ENCODE results near the gene FCAMR.

FCAMR gene

GRCh38 chr1:206949641-206950040, 20.6 kb downstream of the FCAMR start:
- Histone ChIP-seq H3K4ac (ENCODE audit: low read depth, low read length) (no peak overlapping the region), H3K27me3 (ENCODE audit: insufficient read depth, low read length, poor library complexity) (no peaks in the 10 kb centered on the region), H2AK5ac (ENCODE audit: low read length) (no peak overlapping the region), H3K23ac (ENCODE audit: low read length) (no peak overlapping the region), H3K18ac (ENCODE audit: low read length) (no peak overlapping the region), H3K9ac (ENCODE audit: low read length) (no peak overlapping the region), H3K56ac (ENCODE audit: low read length) (no peak overlapping the region), H3K4me2 (ENCODE audit: low read length) (no peak overlapping the region), H3K4me3 (ENCODE audit: low read length) (no peak overlapping the region), H4K5ac (ENCODE audit: low read length) (no peak overlapping the region), H2BK120ac (ENCODE audit: low read depth, low read length) (no peak overlapping the region), H3K79me2 (ENCODE audit: control insufficient read depth, insufficient read depth, low read length) (no peaks in the 10 kb centered on the region), H3K4me1 (ENCODE audit: control insufficient read depth, low read depth, low read length) (no peaks in the 10 kb centered on the region), H2BK15ac (replicated peaks; ENCODE audit: low read depth) (no peak overlapping the region), H2BK5ac (ENCODE audit: low read length) (no peak overlapping the region), H4K8ac (ENCODE audit: low read depth, low read length) (no peak overlapping the region), H3K79me1 (ENCODE audit: low read length) (no peaks in the 10 kb centered on the region), H3K27ac (ENCODE audit: low read depth, low read length) (no peak overlapping the region), H3K36me3 (ENCODE audit: control insufficient read depth, insufficient read depth, low read length) (no peaks in the 10 kb centered on the region)
- no peak for DNase-seq
- WGBS (ENCODE audit: extremely low coverage, insufficient coverage, low lambda C conversion rate): no CpG with 5 or more reads among the region's 5 CpGs

- H3K27me3 ChIP-seq (ENCODE audit: insufficient read depth, low read length, poor library complexity): no peaks in the 10 kb centered on the region
- no peak overlapping the region for H3K23ac ChIP-seq (ENCODE audit: low read length)
- no peak overlapping the region for H4K8ac ChIP-seq (ENCODE audit: low read depth, low read length)
- no peak overlapping the region for H3K9ac ChIP-seq (ENCODE audit: low read length)
- no peak for DNase-seq
- no peak overlapping the region for H3K56ac ChIP-seq (ENCODE audit: low read length)
- no peak overlapping the region for H2BK5ac ChIP-seq (ENCODE audit: low read length)
- H3K79me2 ChIP-seq (ENCODE audit: control insufficient read depth, insufficient read depth, low read length): no peaks in the 10 kb centered on the region
- H3K4me2 ChIP-seq (ENCODE audit: low read length): no peak overlapping the region
- no peak overlapping the region for H3K27ac ChIP-seq (ENCODE audit: low read depth, low read length)
- no peaks in the 10 kb centered on the region for H3K4me1 ChIP-seq (ENCODE audit: control insufficient read depth, low read depth, low read length)
- no peak overlapping the region for H4K5ac ChIP-seq (ENCODE audit: low read length)
- H3K79me1 ChIP-seq (ENCODE audit: low read length): no peaks in the 10 kb centered on the region
- H3K36me3 ChIP-seq (ENCODE audit: control insufficient read depth, insufficient read depth, low read length): no peaks in the 10 kb centered on the region
- H2BK120ac ChIP-seq (ENCODE audit: low read depth, low read length): no peak overlapping the region
- no CpG with 5 or more reads among the region's 4 CpGs for whole genome bisulfite sequencing (ENCODE audit: extremely low coverage, insufficient coverage, low lambda C conversion rate)
- H3K18ac ChIP-seq (ENCODE audit: low read length): no peak overlapping the region
- no peak overlapping the region for H3K4me3 ChIP-seq (ENCODE audit: low read length)
- H2BK15ac ChIP-seq (replicated peaks; ENCODE audit: low read depth): no peak overlapping the region
- no peak overlapping the region for H2AK5ac ChIP-seq (ENCODE audit: low read length)
- H3K4ac ChIP-seq (ENCODE audit: low read depth, low read length): no peak overlapping the region
These were observed 21.1 kb downstream of the FCAMR start for GRCh38 chr1:206949208-206949607.

GRCh38 chr1:206947255-206947654, 23.0 kb downstream of the FCAMR start:
- Histone ChIP-seq H3K4me3 (ENCODE audit: low read length) (no peak overlapping the region), H2BK15ac (replicated peaks; ENCODE audit: low read depth) (no peak overlapping the region), H3K9ac (ENCODE audit: low read length) (no peak overlapping the region), H3K27ac (ENCODE audit: low read depth, low read length) (no peak overlapping the region), H4K8ac (ENCODE audit: low read depth, low read length) (no peak overlapping the region), H3K36me3 (ENCODE audit: control insufficient read depth, insufficient read depth, low read length) (no peaks in the 10 kb centered on the region), H3K18ac (ENCODE audit: low read length) (no peak overlapping the region), H3K79me2 (ENCODE audit: control insufficient read depth, insufficient read depth, low read length) (no peaks in the 10 kb centered on the region), H2AK5ac (ENCODE audit: low read length) (no peak overlapping the region), H3K79me1 (ENCODE audit: low read length) (no peaks in the 10 kb centered on the region), H3K4me2 (ENCODE audit: low read length) (no peak overlapping the region), H3K4ac (ENCODE audit: low read depth, low read length) (no peak overlapping the region), H2BK120ac (ENCODE audit: low read depth, low read length) (no peak overlapping the region), H3K56ac (ENCODE audit: low read length) (no peak overlapping the region), H4K5ac (ENCODE audit: low read length) (no peak overlapping the region), H3K23ac (ENCODE audit: low read length) (no peak overlapping the region), H3K4me1 (ENCODE audit: control insufficient read depth, low read depth, low read length) (no peaks in the 10 kb centered on the region), H3K27me3 (ENCODE audit: insufficient read depth, low read length, poor library complexity) (no peaks in the 10 kb centered on the region), H2BK5ac (ENCODE audit: low read length) (no peak overlapping the region)
- no CpG with 5 or more reads among the region's 3 CpGs for WGBS (ENCODE audit: extremely low coverage, insufficient coverage, low lambda C conversion rate)
- no peak for DNase-seq

GRCh38 chr1:206946261-206946660, 24.0 kb downstream of the FCAMR start, which contains the start of gene PIGR:
TSS of gene PIGR (minus strand) at chr1:206946466. CDS start at chr1:206940531, 5,935 bp downstream.
- H4K8ac ChIP-seq (ENCODE audit: low read depth, low read length): no peak within 1 kb of the TSS
- H3K4me2 ChIP-seq (ENCODE audit: low read length): no peak within 1 kb of the TSS
- no peak within 1 kb of the TSS for H3K27ac ChIP-seq (ENCODE audit: low read depth, low read length)
- no peak within 1 kb of the TSS for H2AK5ac ChIP-seq (ENCODE audit: low read length)
- no peak within 1 kb of the TSS for H3K56ac ChIP-seq (ENCODE audit: low read length)
- H4K5ac ChIP-seq (ENCODE audit: low read length): no peak within 1 kb of the TSS
- H3K18ac ChIP-seq (ENCODE audit: low read length): no peak within 1 kb of the TSS
- H2BK15ac ChIP-seq (replicated peaks; ENCODE audit: low read depth): no peak within 1 kb of the TSS
- WGBS (ENCODE audit: extremely low coverage, insufficient coverage, low lambda C conversion rate): no CpG with 5 or more reads among the region's 7 CpGs
- no peak for DNase-seq
- no peak within 1 kb of the TSS for H2BK5ac ChIP-seq (ENCODE audit: low read length)
- H3K79me2 ChIP-seq (ENCODE audit: control insufficient read depth, insufficient read depth, low read length): no peaks in the 10 kb centered on the region
- no peaks in the 10 kb centered on the region for H3K4me1 ChIP-seq (ENCODE audit: control insufficient read depth, low read depth, low read length)
- no peaks in the 10 kb centered on the region for H3K79me1 ChIP-seq (ENCODE audit: low read length)
- no peak within 1 kb of the TSS for H2BK120ac ChIP-seq (ENCODE audit: low read depth, low read length)
- no peak within 1 kb of the TSS for H3K4me3 ChIP-seq (ENCODE audit: low read length)
- no peaks in the 10 kb centered on the region for H3K36me3 ChIP-seq (ENCODE audit: control insufficient read depth, insufficient read depth, low read length)
- H3K27me3 ChIP-seq (ENCODE audit: insufficient read depth, low read length, poor library complexity): no peaks in the 10 kb centered on the region
- no peak within 1 kb of the TSS for H3K9ac ChIP-seq (ENCODE audit: low read length)
- no peak within 1 kb of the TSS for H3K4ac ChIP-seq (ENCODE audit: low read depth, low read length)
- no peak within 1 kb of the TSS for H3K23ac ChIP-seq (ENCODE audit: low read length)

GRCh38 chr1:206945779-206946178, 24.5 kb downstream of the FCAMR start:
- no peak overlapping the region for H2BK120ac ChIP-seq (ENCODE audit: low read depth, low read length)

GRCh38 chr1:206944703-206945102, 25.6 kb downstream of the FCAMR start:
- no peak overlapping the region for H3K9ac ChIP-seq (ENCODE audit: low read length)
- H2BK120ac ChIP-seq (ENCODE audit: low read depth, low read length): no peak overlapping the region
- H4K5ac ChIP-seq (ENCODE audit: low read length): no peak overlapping the region
- no peak overlapping the region for H2BK15ac ChIP-seq (replicated peaks; ENCODE audit: low read depth)
- no peak overlapping the region for H3K56ac ChIP-seq (ENCODE audit: low read length)
- no peak overlapping the region for H4K8ac ChIP-seq (ENCODE audit: low read depth, low read length)
- H3K23ac ChIP-seq (ENCODE audit: low read length): no peak overlapping the region
- H3K18ac ChIP-seq (ENCODE audit: low read length): no peak overlapping the region
- no peak overlapping the region for H2AK5ac ChIP-seq (ENCODE audit: low read length)
- H3K79me1 ChIP-seq (ENCODE audit: low read length): no peaks in the 10 kb centered on the region
- no peak overlapping the region for H3K4me3 ChIP-seq (ENCODE audit: low read length)
- no peak overlapping the region for H3K4ac ChIP-seq (ENCODE audit: low read depth, low read length)
- DNase-seq: no peak
- H3K79me2 ChIP-seq (ENCODE audit: control insufficient read depth, insufficient read depth, low read length): no peaks in the 10 kb centered on the region
- H3K36me3 ChIP-seq (ENCODE audit: control insufficient read depth, insufficient read depth, low read length): no peaks in the 10 kb centered on the region
- H3K27ac ChIP-seq (ENCODE audit: low read depth, low read length): no peak overlapping the region
- no peak overlapping the region for H2BK5ac ChIP-seq (ENCODE audit: low read length)
- H3K27me3 ChIP-seq (ENCODE audit: insufficient read depth, low read length, poor library complexity): no peaks in the 10 kb centered on the region
- no peaks in the 10 kb centered on the region for H3K4me1 ChIP-seq (ENCODE audit: control insufficient read depth, low read depth, low read length)
- H3K4me2 ChIP-seq (ENCODE audit: low read length): no peak overlapping the region
- no CpG with 5 or more reads among the region's 5 CpGs for WGBS (ENCODE audit: extremely low coverage, insufficient coverage, low lambda C conversion rate)

More at GRCh38 chr1:206945779-206946178, 24.5 kb downstream of the FCAMR start:
- no peaks in the 10 kb centered on the region for H3K27me3 ChIP-seq (ENCODE audit: insufficient read depth, low read length, poor library complexity)
- no peaks in the 10 kb centered on the region for H3K4me1 ChIP-seq (ENCODE audit: control insufficient read depth, low read depth, low read length)
- H4K8ac ChIP-seq (ENCODE audit: low read depth, low read length): no peak overlapping the region
- H3K4ac ChIP-seq (ENCODE audit: low read depth, low read length): no peak overlapping the region
- H3K9ac ChIP-seq (ENCODE audit: low read length): no peak overlapping the region
- no peak overlapping the region for H3K27ac ChIP-seq (ENCODE audit: low read depth, low read length)
- WGBS (ENCODE audit: extremely low coverage, insufficient coverage, low lambda C conversion rate): no CpG with 5 or more reads among the region's 4 CpGs
- H3K18ac ChIP-seq (ENCODE audit: low read length): no peak overlapping the region
- no peak overlapping the region for H2BK5ac ChIP-seq (ENCODE audit: low read length)
- no peak overlapping the region for H2BK15ac ChIP-seq (replicated peaks; ENCODE audit: low read depth)
- H3K23ac ChIP-seq (ENCODE audit: low read length): no peak overlapping the region
- no peaks in the 10 kb centered on the region for H3K79me1 ChIP-seq (ENCODE audit: low read length)
- H2AK5ac ChIP-seq (ENCODE audit: low read length): no peak overlapping the region
- DNase-seq: no peak
- H3K79me2 ChIP-seq (ENCODE audit: control insufficient read depth, insufficient read depth, low read length): no peaks in the 10 kb centered on the region
- H3K4me2 ChIP-seq (ENCODE audit: low read length): no peak overlapping the region
- H3K56ac ChIP-seq (ENCODE audit: low read length): no peak overlapping the region
- no peak overlapping the region for H4K5ac ChIP-seq (ENCODE audit: low read length)
- H3K36me3 ChIP-seq (ENCODE audit: control insufficient read depth, insufficient read depth, low read length): no peaks in the 10 kb centered on the region
- no peak overlapping the region for H3K4me3 ChIP-seq (ENCODE audit: low read length)

Data from mesendoderm (in vitro differentiated cells).